Activated effector memory CD4-positive, alpha-beta T cell treated with Interleukin-2 at 50 U/mL for 16 hours (primary cell): ENCODE measurements around the gene IRF2BP2.
"Not testable (repeated sequence)": the region's sequence is repeated elsewhere in the genome, so short reads cannot be mapped to it uniquely, and the experiment has no call there.

Experiments used
- DNase-seq: peaks from one replicate; pipeline ENCODE4 v3.0.0-alpha.2; 2020

Gene IRF2BP2

GRCh38 chr1:234599617-234600417 lies 10.2 kb downstream of the IRF2BP2 start:
- DNase-seq = peak; percentile 59

DNA sequence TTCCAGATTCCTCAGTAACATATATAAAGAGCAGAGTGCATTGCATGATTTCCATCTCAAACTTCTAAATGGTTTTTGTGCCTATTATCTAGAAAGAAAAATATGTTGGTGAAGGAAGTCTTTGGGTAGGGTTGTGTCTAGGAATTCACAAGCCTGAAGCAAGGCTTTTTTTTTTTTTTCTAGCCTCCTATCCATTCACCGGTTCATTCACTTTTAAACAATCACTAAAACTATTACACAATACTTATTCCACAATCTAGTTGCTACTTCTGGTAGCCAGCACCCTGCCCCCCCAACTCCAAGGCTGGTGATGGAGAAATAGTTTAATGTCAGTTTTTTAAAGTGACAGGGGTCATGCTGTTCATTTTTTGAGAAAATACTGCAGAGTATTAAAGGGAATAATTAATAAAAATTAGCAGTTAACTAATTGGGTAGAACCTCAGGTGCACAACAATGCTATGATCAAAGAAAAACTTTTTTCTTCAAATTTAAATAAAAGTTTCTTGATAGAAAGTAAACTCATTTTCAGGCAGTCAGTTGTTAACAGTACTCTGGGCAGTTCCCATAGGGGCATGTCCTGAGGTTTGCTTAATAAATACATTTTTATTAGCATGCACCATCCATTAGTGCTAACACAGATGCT lies 10.9 kb downstream of the IRF2BP2 start:
- DNase-seq = no peak

DNA sequence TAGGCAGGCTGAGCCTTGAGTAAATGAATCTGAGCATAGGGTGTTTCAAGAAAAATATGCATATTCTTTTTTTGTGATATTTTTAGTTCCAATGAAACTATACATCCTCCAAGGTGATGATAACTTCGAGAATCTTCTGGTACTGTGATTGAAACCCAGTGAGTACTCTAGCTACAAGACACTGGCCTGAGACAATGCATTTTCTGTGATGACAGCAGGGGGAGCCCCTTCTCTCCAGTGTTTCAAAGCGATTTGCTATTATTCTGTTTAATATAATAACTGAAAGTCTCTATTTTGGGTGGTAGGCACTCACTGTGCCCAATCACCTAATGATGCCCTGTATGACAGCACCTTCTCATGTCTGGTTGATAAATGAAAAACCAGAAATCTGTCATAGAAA lies 12.1 kb downstream of the IRF2BP2 start:
- peak; percentile 52 for DNase-seq

GRCh38 chr1:234595899-234596298 lies 14.1 kb downstream of the IRF2BP2 start:
- no peak for DNase-seq

GRCh38 chr1:234594575-234594974 lies 15.4 kb downstream of the IRF2BP2 start:
- not testable (repeated sequence) for DNase-seq

GRCh38 chr1:234593771-234594504 lies 16.0 kb downstream of the IRF2BP2 start:
- DNase-seq = no peak

GRCh38 chr1:234593109-234593508 lies 16.9 kb downstream of the IRF2BP2 start:
- no peak for DNase-seq

- no peak for DNase-seq
These were observed 17.7 kb downstream of the IRF2BP2 start for GRCh38 chr1:234592240-234592639.

- DNase-seq = no peak
These were observed 18.8 kb downstream of the IRF2BP2 start for GRCh38 chr1:234591131-234591530.

GRCh38 chr1:234589854-234590620 lies 19.9 kb downstream of the IRF2BP2 start:
- DNase-seq = no peak

DNA sequence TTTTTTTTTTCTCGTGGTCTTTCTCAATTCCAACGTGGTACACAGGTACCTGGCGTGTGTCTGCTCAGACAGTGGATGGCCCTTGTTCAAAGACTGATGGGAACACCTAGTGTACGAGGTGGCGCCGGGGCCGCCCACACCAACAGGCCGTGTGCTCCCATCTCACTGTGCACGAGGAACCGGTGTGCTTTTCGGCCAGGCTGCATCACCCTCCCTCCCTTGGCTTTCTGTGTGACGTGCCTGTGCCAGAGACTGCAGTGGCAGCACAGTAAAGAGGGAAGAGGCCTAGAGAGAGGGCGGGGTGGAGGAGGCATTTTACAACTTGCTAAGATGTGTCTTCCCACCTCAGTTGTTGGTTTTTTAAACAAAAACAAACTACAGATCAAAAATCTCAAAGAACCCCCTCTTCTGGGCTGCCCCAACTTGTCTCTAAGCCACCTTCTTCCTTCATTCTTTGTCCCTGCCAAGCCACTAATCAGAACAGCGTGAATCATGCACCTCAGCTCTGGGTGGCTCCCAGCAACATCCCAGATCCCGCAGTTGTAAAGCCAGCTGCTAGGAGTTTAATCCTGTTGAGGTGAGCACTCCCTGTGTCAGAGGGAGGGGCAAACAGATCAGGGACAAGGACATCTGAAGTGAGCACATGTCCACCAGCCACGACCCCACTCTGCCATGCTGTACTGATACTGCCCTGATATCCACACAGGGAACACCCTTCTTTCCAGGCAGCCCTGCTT lies 20.7 kb downstream of the IRF2BP2 start:
- no peak for DNase-seq

DNA sequence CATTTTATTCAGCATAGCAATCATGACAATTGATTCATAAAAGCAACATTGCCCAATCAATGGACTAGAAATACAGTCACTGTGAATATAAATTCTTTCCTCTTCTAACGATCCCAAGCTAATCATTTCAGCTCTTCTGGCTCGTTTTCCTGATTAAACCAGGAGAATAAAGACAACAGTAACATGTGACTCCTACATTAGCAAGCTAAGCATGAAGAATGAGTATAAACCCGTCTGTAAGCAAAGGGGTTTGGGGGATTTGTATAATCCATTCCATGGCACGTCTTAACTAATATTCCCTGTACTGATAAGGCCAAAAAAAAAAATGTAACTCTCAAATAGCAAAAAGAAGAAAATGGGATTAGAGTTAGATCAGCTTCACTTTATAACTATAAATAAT lies 21.6 kb downstream of the IRF2BP2 start:
- DNase-seq = no peak

DNA sequence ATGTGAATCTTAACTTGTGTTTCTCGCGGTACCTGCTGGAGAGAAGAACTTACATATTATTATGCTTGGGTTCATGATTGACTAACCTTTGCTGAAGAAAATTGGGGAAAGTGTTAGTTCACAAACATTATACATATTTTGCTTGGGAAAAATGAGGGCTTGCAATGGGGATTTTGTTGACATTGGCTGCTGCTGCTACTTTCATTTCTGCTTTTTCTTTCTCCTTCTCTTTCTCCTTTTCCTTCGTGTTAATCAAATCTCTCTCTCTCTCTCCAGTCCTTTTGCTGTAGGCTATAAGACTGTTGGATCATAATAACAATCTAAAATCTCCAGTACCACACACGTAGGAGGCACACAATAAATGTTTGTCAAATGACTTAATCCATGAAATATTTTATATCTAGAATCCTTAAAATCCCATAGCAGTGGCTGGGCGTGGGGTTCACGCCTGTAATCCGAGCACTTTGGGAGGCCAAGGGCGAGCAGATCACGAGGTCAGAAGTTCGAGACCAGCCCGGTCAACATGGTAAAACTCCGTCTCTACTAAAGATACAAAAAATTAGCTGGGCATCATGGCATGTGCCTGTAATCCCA lies 23.0 kb downstream of the IRF2BP2 start:
- no peak for DNase-seq

DNA sequence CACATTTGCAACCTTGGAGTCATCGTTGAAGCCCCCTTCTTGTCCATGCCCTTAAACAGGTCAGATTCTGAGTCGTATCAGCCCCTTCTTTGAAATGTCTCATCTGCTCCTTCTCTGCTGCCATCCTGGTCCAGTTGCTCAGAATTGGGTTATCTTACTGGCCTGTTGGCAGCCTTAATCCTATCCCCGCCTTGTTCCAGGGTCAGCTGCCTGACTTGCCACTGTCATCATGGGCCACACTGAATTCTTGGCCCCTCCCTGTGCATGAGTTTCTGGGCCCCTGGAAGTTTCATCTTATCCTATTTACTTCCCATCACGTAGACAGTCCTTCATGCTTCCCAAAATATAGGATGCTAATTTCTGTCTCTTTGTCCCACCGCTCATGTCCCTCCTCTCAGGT lies 23.7 kb downstream of the IRF2BP2 start:
- no peak for DNase-seq

DNA sequence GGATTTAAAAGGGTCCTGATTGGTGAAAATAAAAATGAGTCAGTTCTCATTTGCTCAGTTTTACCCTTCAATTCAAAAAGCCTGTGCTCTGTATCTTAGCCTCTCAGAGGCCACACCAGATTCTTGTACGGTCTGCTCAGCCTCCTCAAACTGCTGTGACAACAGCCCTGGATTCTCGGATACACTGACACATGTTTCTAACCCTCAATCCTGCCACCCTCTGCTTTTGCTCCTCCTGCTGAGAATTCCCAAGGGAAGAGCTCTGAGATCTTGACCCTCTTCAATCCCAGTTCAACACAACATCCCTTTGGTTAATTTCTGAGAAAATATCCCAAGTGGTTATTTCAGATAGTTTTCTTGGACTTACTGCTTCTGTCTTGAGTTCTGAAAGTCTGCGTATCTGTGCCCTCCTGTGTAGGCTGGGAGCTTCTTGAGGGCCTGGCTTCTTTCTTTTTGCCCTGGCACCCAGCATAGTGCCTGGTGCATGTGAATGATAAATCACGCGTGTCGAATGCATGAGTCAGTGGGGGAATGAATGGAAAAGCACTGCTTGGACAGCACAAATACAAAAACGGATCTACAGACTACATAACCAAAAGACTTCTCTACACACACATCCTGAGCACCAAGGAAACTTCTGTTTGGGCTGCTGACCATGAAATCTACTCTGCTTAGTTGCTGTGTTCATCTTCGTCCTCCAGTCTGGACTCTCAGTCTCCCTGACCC lies 24.5 kb downstream of the IRF2BP2 start:
- DNase-seq = no peak

GRCh38 chr1:234584926-234585325 lies 25.1 kb downstream of the IRF2BP2 start:
- DNase-seq = no peak

DNA sequence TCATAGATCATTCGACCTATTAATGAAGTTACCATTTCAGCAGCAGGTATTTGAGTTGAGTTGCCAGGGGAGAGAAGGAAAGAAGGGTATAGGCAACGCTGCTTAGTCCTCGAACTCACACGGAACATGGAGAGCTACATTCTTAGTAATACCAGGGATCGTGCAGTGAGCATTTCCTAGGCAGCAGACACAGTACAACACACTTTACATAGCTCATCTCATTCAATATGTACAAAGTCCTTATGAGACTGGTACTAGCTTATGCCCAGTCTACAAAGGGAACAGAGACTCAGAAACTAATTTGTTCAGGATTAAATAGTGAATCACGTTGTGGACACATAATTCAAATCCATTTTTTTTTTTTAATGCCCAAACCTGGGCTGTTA lies 25.6 kb downstream of the IRF2BP2 start:
- DNase-seq = no peak

DNA sequence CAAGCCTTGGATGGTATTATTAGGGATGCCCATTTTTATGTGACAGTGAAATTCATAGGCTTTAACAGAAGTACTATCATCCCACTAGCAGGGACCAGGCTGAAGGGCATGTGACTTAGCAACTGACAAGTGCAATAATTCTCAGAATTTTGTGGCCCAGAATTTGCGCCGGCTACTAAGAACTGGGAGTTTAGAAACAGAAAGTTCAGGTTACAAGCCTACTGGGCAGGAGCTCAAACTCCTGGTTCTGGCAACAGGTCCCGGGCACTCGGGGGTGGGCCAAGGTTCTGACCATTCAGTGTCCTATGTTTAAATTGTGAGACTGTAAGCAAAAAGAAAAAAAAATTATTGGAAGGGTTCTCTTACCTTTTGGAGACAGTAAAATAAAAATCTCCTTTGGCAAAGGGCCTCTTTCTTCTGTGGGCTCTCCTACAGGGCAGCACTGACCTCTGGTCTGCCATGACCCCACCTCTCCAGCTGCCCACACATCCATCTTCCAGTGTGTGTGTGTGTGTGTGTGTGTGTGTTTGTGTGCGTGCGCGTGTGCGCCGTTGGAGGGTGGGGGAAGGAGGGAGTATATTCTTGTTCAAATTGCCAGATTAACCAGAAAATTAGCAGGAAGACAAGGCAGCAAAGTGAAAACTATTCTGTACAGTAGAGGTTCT lies 26.1 kb downstream of the IRF2BP2 start:
- no peak for DNase-seq

GRCh38 chr1:234582681-234583301 lies 27.2 kb downstream of the IRF2BP2 start:
- no peak for DNase-seq

- no peak for DNase-seq
These were observed 27.8 kb downstream of the IRF2BP2 start for GRCh38 chr1:234582186-234582585.
